ENCODE results near the gene CYP1A1. TPM values are rescaled to one million over a fixed set of nuclear protein-coding genes. Genes with fewer than 3 reads are reported as not detected.

Gene CYP1A1
- total and polyA plus RNA-seq, 2 experiments from 2014 or later: 17.0 to 19.1 TPM

DNA sequence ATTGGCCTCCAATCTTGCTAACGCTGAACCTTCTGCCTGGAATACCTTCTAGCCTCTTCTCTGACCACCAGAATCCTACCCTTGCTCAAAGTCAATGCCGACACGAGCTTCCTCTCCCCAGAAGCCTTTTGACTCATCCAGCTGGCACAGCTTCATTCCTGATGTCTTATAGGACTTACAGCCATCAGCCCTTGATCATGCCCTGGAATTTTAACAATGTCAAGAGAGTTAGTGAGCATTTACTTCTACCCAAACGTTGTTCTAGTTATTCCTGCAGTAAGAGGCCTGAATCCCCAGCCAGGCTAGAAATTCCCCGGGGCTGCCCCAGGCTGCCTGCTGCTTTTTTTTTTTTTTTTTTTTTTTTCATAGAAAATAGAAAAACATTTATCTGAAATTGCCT, 27.2 kb upstream of the CYP1A1 start:
- WGBS (ENCODE audit: low lambda C conversion rate, missing lambda C conversion rate): 52% methylated on average over 5 of the region's 5 CpGs
- no peaks in the 10 kb centered on the region for H3K79me2 ChIP-seq
- TF ChIP-seq EZH2phosphoT487 (IDR thresholded peaks at IDR 0.05; ENCODE audit: low read depth, severe bottlenecking, unreplicated experiment): no peak
- TF ChIP-seq, protein P1, sequence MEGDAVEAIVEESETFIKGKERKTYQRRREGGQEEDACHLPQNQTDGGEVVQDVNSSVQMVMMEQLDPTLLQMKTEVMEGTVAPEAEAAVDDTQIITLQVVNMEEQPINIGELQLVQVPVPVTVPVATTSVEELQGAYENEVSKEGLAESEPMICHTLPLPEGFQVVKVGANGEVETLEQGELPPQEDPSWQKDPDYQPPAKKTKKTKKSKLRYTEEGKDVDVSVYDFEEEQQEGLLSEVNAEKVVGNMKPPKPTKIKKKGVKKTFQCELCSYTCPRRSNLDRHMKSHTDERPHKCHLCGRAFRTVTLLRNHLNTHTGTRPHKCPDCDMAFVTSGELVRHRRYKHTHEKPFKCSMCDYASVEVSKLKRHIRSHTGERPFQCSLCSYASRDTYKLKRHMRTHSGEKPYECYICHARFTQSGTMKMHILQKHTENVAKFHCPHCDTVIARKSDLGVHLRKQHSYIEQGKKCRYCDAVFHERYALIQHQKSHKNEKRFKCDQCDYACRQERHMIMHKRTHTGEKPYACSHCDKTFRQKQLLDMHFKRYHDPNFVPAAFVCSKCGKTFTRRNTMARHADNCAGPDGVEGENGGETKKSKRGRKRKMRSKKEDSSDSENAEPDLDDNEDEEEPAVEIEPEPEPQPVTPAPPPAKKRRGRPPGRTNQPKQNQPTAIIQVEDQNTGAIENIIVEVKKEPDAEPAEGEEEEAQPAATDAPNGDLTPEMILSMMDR (IDR thresholded peaks at IDR 0.05; ENCODE audit: poor library complexity): no peak
- no peak for TF ChIP-seq EZH2 (IDR thresholded peaks at IDR 0.05; ENCODE audit: borderline replicate concordance)
- H3K9me3 ChIP-seq (ENCODE audit: low read depth): no peaks in the 10 kb centered on the region
- no peaks in the 10 kb centered on the region for H3K9me2 ChIP-seq (replicated peaks; ENCODE audit: insufficient read depth)
- no peaks in the 10 kb centered on the region for H3K4me1 ChIP-seq (ENCODE audit: insufficient read depth)
- no peak overlapping the region for H3K27ac ChIP-seq
- DNase-seq (ENCODE audit: low spot score): no peak
- H2AFZ ChIP-seq: no peak overlapping the region
- no peaks in the 10 kb centered on the region for H4K20me1 ChIP-seq (ENCODE audit: insufficient read depth, poor library complexity, severe bottlenecking)
- H3K4me3 ChIP-seq: no peak overlapping the region
- H3K36me3 ChIP-seq (replicated peaks; ENCODE audit: insufficient read depth, low read depth): no peaks in the 10 kb centered on the region
- no peaks in the 10 kb centered on the region for H3K27me3 ChIP-seq
- no peak overlapping the region for H3K4me2 ChIP-seq

DNA sequence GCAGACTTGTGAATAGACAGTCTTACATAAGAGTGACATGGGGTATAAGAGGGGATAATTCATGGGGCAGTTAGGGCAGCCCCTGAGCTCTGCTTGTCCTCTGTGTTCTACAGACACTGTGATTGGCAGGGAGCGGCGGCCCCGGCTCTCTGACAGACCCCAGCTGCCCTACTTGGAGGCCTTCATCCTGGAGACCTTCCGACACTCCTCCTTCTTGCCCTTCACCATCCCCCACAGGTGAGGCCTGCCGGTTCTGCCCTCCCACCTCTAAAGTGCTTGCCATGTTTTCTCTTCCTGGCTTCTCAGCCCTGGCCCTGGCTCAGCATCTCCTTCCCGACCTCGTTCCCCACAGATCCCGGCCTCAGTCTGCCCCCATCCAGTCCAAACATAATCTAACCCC, 26.7 kb upstream of the CYP1A1 start:
- H3K9me2 ChIP-seq (replicated peaks; ENCODE audit: insufficient read depth): no peaks in the 10 kb centered on the region
- no peaks in the 10 kb centered on the region for H3K9me3 ChIP-seq (ENCODE audit: low read depth)
- no peaks in the 10 kb centered on the region for H3K36me3 ChIP-seq (replicated peaks; ENCODE audit: insufficient read depth, low read depth)
- no peak for DNase-seq (ENCODE audit: low spot score)
- no peaks in the 10 kb centered on the region for H3K27me3 ChIP-seq
- no peak overlapping the region for H3K4me2 ChIP-seq
- WGBS (ENCODE audit: low lambda C conversion rate, missing lambda C conversion rate): 87% methylated on average over 6 of the region's 8 CpGs
- no peak overlapping the region for H2AFZ ChIP-seq
- no peak overlapping the region for H3K27ac ChIP-seq
- TF ChIP-seq EZH2 (IDR thresholded peaks at IDR 0.05; ENCODE audit: borderline replicate concordance): no peak
- TF ChIP-seq, protein P1 (IDR thresholded peaks at IDR 0.05; ENCODE audit: poor library complexity): no peak
- no peak overlapping the region for H3K4me3 ChIP-seq
- no peaks in the 10 kb centered on the region for H4K20me1 ChIP-seq (ENCODE audit: insufficient read depth, poor library complexity, severe bottlenecking)
- H3K79me2 ChIP-seq: no peaks in the 10 kb centered on the region
- no peaks in the 10 kb centered on the region for H3K4me1 ChIP-seq (ENCODE audit: insufficient read depth)

DNA sequence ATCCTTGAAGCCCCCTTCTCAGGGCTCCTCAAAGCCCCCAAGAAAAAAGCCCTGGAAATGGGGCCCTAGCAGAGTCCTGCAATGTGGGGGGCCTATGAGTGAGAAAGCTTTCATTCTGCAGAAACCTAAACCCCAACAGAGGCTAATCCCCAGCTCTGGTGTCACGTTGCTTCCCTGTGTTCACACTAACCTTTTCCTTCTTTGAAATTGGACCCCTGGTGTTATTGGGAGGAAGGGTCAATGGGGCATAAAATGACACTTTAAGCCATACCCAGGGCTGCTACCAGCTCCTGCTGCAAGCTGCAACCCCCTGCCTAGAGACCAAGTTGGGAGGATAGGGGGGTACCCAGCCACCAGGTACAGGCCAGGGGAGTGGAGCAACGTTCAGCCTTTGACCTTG, 25.4 kb upstream of the CYP1A1 start:
- Histone ChIP-seq H3K4me1 (ENCODE audit: insufficient read depth) (no peaks in the 10 kb centered on the region), H3K36me3 (replicated peaks; ENCODE audit: insufficient read depth, low read depth) (no peaks in the 10 kb centered on the region), H3K9me3 (ENCODE audit: low read depth) (no peaks in the 10 kb centered on the region), H3K9me2 (replicated peaks; ENCODE audit: insufficient read depth) (no peaks in the 10 kb centered on the region), H4K20me1 (ENCODE audit: insufficient read depth, poor library complexity, severe bottlenecking) (no peaks in the 10 kb centered on the region), H3K4me2 (no peak overlapping the region), H3K27me3 (no peaks in the 10 kb centered on the region), H3K27ac (no peak overlapping the region), H3K4me3 (no peak overlapping the region), H2AFZ (no peak overlapping the region), H3K79me2 (no peaks in the 10 kb centered on the region)
- WGBS (ENCODE audit: low lambda C conversion rate, missing lambda C conversion rate): 38% methylated on average over 2 of the region's 2 CpGs
- DNase-seq (ENCODE audit: low spot score): no peak
- no peak for TF ChIP-seq EZH2 (IDR thresholded peaks at IDR 0.05; ENCODE audit: borderline replicate concordance)

DNA sequence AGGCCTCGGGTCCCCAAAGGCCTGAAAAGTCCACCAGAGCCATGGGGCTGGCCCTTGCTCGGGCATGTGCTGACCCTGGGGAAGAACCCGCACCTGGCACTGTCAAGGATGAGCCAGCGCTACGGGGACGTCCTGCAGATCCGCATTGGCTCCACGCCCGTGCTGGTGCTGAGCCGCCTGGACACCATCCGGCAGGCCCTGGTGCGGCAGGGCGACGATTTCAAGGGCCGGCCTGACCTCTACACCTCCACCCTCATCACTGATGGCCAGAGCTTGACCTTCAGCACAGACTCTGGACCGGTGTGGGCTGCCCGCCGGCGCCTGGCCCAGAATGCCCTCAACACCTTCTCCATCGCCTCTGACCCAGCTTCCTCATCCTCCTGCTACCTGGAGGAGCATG, 24.5 kb upstream of the CYP1A1 start:
- Histone ChIP-seq H3K36me3 (replicated peaks; ENCODE audit: insufficient read depth, low read depth) (no peaks in the 10 kb centered on the region), H3K4me1 (ENCODE audit: insufficient read depth) (no peaks in the 10 kb centered on the region), H3K9me2 (replicated peaks; ENCODE audit: insufficient read depth) (no peaks in the 10 kb centered on the region), H3K27me3 (no peaks in the 10 kb centered on the region), H3K9me3 (ENCODE audit: low read depth) (no peaks in the 10 kb centered on the region), H4K20me1 (ENCODE audit: insufficient read depth, poor library complexity, severe bottlenecking) (no peaks in the 10 kb centered on the region), H2AFZ (no peak overlapping the region), H3K27ac (no peak overlapping the region), H3K79me2 (no peaks in the 10 kb centered on the region), H3K4me3 (no peak overlapping the region), H3K4me2 (no peak overlapping the region)
- 95% methylated on average over 17 of the region's 20 CpGs for WGBS (ENCODE audit: low lambda C conversion rate, missing lambda C conversion rate)
- DNase-seq (ENCODE audit: low spot score): no peak
- TF ChIP-seq, protein P1 (IDR thresholded peaks at IDR 0.05; ENCODE audit: poor library complexity): no peak
- TF ChIP-seq EZH2phosphoT487 (IDR thresholded peaks at IDR 0.05; ENCODE audit: low read depth, severe bottlenecking, unreplicated experiment) (no peak), EZH2 (IDR thresholded peaks at IDR 0.05; ENCODE audit: borderline replicate concordance) (no peak)
